ENCODE results near the gene SPATS2L.

The SPATS2L gene

GRCh38 chr2:200455958-200456421 lies 149.5 kb downstream of the SPATS2L start:
- DNase-seq (ENCODE audit: low read depth, low spot score): no peak

GRCh38 chr2:200456567-200456966 lies 150.1 kb downstream of the SPATS2L start:
- DNase-seq (ENCODE audit: low read depth, low spot score): no peak
- no peak overlapping the region for H3K27ac ChIP-seq

More at GRCh38 chr2:200455958-200456421, 149.5 kb downstream of the SPATS2L start:
- peak overlapping the region; percentile 2 for H3K27ac ChIP-seq

- H3K27ac ChIP-seq: no peak overlapping the region
- no peak for DNase-seq (ENCODE audit: low read depth, low spot score)
Observed at GRCh38 chr2:200459101-200459500, 152.6 kb downstream of the SPATS2L start.

GRCh38 chr2:200461846-200462710 lies 155.6 kb downstream of the SPATS2L start:
- H3K27ac ChIP-seq: no peak overlapping the region
- DNase-seq (ENCODE audit: low read depth, low spot score): no peak

- no peak overlapping the region for H3K27ac ChIP-seq
- no peak for DNase-seq (ENCODE audit: low read depth, low spot score)
Observed at GRCh38 chr2:200463452-200463851, 157.0 kb downstream of the SPATS2L start.

- DNase-seq (ENCODE audit: low read depth, low spot score): no peak
- H3K27ac ChIP-seq: no peak overlapping the region
Observed at GRCh38 chr2:200466425-200467418, 160.2 kb downstream of the SPATS2L start.

- DNase-seq (ENCODE audit: low read depth, low spot score): no peak
- H3K27ac ChIP-seq: no peak overlapping the region
Observed at GRCh38 chr2:200467806-200468681, 161.6 kb downstream of the SPATS2L start.

- DNase-seq (ENCODE audit: low read depth, low spot score): no peak
- no peak overlapping the region for H3K27ac ChIP-seq
Observed at GRCh38 chr2:200469708-200470211, 163.3 kb downstream of the SPATS2L start.

GRCh38 chr2:200470230-200470629 lies 163.7 kb downstream of the SPATS2L start:
- H3K27ac ChIP-seq: no peak overlapping the region
- DNase-seq (ENCODE audit: low read depth, low spot score): no peak

GRCh38 chr2:200471324-200471848 lies 164.9 kb downstream of the SPATS2L start:
- no peak overlapping the region for H3K27ac ChIP-seq
- DNase-seq (ENCODE audit: low read depth, low spot score): no peak

- DNase-seq (ENCODE audit: low read depth, low spot score): no peak
- no peak overlapping the region for H3K27ac ChIP-seq
Observed at GRCh38 chr2:200471928-200472645, 165.6 kb downstream of the SPATS2L start.

GRCh38 chr2:200472853-200473464 lies 166.5 kb downstream of the SPATS2L start:
- no peak for DNase-seq (ENCODE audit: low read depth, low spot score)

GRCh38 chr2:200475795-200476194 lies 169.3 kb downstream of the SPATS2L start:
- H3K27ac ChIP-seq: no peak overlapping the region
- DNase-seq (ENCODE audit: low read depth, low spot score): no peak

More at GRCh38 chr2:200472853-200473464, 166.5 kb downstream of the SPATS2L start:
- no peak overlapping the region for H3K27ac ChIP-seq

- no peak for DNase-seq (ENCODE audit: low read depth, low spot score)
- H3K27ac ChIP-seq: no peak overlapping the region
Observed at GRCh38 chr2:200476836-200477235, 170.3 kb downstream of the SPATS2L start.

GRCh38 chr2:200477667-200478131 lies 171.2 kb downstream of the SPATS2L start:
- no peak overlapping the region for H3K27ac ChIP-seq
- DNase-seq (ENCODE audit: low read depth, low spot score): no peak

GRCh38 chr2:200479692-200480265 lies 173.3 kb downstream of the SPATS2L start:
- peak overlapping the region; percentile 67 for H3K27ac ChIP-seq
- DNase-seq (ENCODE audit: low read depth, low spot score): no peak

- no peak overlapping the region for H3K27ac ChIP-seq
Observed at GRCh38 chr2:200482194-200482593, 175.7 kb downstream of the SPATS2L start.

GRCh38 chr2:200483729-200484198 lies 177.3 kb downstream of the SPATS2L start:
- no peak overlapping the region for H3K27ac ChIP-seq
- DNase-seq (ENCODE audit: low read depth, low spot score): peak; percentile 45

More at GRCh38 chr2:200482194-200482593, 175.7 kb downstream of the SPATS2L start:
- DNase-seq (ENCODE audit: low read depth, low spot score): no peak
